HG03108 (cell line): Measurements from ENCODE around the gene RYR3.

Experiments
- ATAC-seq: cut with Tn5 transposase; IDR thresholded peaks from one replicate; pipeline ENCODE4 v1.9.1; 2021; ENCODE audit warnings: moderate library complexity; ENCODE audit not compliant: unreplicated experiment

The RYR3 gene

GRCh38 chr15:33636958-33637357, 326.2 kb downstream of the RYR3 start:
- ATAC-seq: no peak

- no peak for ATAC-seq
These were observed 327.7 kb downstream of the RYR3 start for GRCh38 chr15:33638453-33638852.

- no peak for ATAC-seq
These were observed 328.3 kb downstream of the RYR3 start for GRCh38 chr15:33639051-33639450.

GRCh38 chr15:33639456-33639855, 328.7 kb downstream of the RYR3 start:
- ATAC-seq: no peak

- ATAC-seq: no peak
These were observed 329.2 kb downstream of the RYR3 start for GRCh38 chr15:33639978-33640377.

- ATAC-seq: no peak
These were observed 330.3 kb downstream of the RYR3 start for GRCh38 chr15:33641069-33641468.

GRCh38 chr15:33644304-33644703, 333.5 kb downstream of the RYR3 start:
- ATAC-seq: no peak

- no peak for ATAC-seq
These were observed 336.0 kb downstream of the RYR3 start for GRCh38 chr15:33646744-33647143.

- ATAC-seq: no peak
These were observed 338.6 kb downstream of the RYR3 start for GRCh38 chr15:33649217-33649933.

GRCh38 chr15:33654860-33655259, 344.1 kb downstream of the RYR3 start:
- no peak for ATAC-seq

GRCh38 chr15:33655488-33655887, 344.7 kb downstream of the RYR3 start:
- ATAC-seq: no peak

GRCh38 chr15:33656168-33656567, 345.4 kb downstream of the RYR3 start:
- ATAC-seq: no peak

- ATAC-seq: no peak
These were observed 349.4 kb downstream of the RYR3 start for GRCh38 chr15:33660151-33660550.

- ATAC-seq: no peak
These were observed 351.2 kb downstream of the RYR3 start for GRCh38 chr15:33662014-33662413.

GRCh38 chr15:33664947-33665346, 354.2 kb downstream of the RYR3 start:
- no peak for ATAC-seq

- ATAC-seq: no peak
These were observed 359.8 kb downstream of the RYR3 start for GRCh38 chr15:33670567-33670966.

- ATAC-seq: peak; percentile 71
These were observed 360.7 kb downstream of the RYR3 start for GRCh38 chr15:33671456-33671855.

GRCh38 chr15:33675246-33675645, 364.5 kb downstream of the RYR3 start:
- ATAC-seq: no peak

GRCh38 chr15:33677238-33677830, 366.6 kb downstream of the RYR3 start:
- no peak for ATAC-seq

GRCh38 chr15:33678176-33678575, 367.4 kb downstream of the RYR3 start:
- ATAC-seq: no peak

- no peak for ATAC-seq
These were observed 367.8 kb downstream of the RYR3 start for GRCh38 chr15:33678602-33679001.

- no peak for ATAC-seq
These were observed 368.3 kb downstream of the RYR3 start for GRCh38 chr15:33679061-33679460.

GRCh38 chr15:33680336-33680735, 369.6 kb downstream of the RYR3 start:
- no peak for ATAC-seq
